ENCODE measurements around the gene RPS23.

GRCh38 chr5:82295959-82296531 lies 17.9 kb upstream of the RPS23 start:
- TF ChIP-seq CTCF (IDR thresholded peaks at IDR 0.05) (no peak), POLR2A (IDR thresholded peaks at IDR 0.05) (no peak)

All from thyroid gland (tissue), 4 donors.